GM20431 (cell line): ENCODE measurements around the gene GPS2.

Experiments used
- in situ Hi-C: fragments of 300-500 bp; cut with MseI, MboI; formaldehyde crosslinking; loops from one replicate; pipeline ENCODE4 v1.15.0; 2020; ENCODE audit warnings: low sequenced_read_pairs; ENCODE audit not compliant: unreplicated experiment

GPS2 gene

DNA sequence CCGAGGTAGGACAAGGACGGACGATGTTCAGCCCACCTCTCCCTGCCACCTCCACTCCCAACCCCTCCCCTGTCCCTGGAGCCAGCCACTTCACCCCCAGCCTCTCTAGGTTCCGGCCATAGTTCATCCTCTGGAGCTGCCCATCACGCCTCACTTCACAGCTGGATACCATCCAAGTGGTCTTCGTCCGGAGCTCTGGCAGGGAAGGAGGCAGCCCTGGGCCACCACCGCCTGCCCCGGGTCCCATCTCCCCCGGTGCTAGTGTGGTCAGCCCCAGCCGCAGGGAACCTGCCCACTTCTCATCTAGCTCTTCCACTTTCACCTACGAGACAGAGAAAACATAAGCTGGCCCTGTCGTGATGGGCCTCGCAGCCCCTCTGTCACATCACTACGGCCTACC lies 6.3 kb upstream of the GPS2 start:
- in situ Hi-C loops: no loop called here

- in situ Hi-C loops: no loop called here
Measured at GRCh38 chr17:7318121-7318860, 3.1 kb upstream of the GPS2 start.

DNA sequence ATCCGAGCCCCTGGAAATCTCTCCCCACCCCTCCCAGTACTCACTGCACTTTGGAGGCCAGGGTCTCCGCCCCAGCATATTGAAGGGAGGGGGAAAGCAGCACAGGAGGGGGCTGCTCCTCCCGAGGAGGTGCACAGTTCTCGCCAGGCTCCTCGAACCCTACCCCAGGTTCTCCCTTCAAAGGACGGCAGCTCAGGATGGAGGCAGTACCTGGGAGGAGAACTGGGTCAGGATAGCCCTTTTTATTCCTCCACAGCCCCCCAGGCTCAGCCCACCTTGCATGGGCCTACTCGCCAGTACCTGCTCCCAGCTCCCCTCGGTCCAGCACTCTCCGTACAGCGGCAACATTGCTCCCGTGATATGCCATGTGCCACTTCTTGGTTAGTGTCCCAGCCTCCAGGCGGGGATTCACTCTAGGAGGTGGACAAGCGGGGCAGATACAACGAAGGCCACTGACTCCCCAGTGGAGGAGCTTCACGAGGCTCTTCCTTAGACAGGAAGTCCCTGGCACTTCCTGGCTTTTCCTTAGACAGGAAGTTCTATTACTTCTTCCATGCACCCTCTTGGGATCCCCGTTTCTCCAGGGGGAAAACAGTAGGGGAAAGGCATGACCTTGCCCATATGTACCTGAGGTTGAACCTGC lies 2.1 kb upstream of the GPS2 start:
- in situ Hi-C loops: no loop called here

DNA sequence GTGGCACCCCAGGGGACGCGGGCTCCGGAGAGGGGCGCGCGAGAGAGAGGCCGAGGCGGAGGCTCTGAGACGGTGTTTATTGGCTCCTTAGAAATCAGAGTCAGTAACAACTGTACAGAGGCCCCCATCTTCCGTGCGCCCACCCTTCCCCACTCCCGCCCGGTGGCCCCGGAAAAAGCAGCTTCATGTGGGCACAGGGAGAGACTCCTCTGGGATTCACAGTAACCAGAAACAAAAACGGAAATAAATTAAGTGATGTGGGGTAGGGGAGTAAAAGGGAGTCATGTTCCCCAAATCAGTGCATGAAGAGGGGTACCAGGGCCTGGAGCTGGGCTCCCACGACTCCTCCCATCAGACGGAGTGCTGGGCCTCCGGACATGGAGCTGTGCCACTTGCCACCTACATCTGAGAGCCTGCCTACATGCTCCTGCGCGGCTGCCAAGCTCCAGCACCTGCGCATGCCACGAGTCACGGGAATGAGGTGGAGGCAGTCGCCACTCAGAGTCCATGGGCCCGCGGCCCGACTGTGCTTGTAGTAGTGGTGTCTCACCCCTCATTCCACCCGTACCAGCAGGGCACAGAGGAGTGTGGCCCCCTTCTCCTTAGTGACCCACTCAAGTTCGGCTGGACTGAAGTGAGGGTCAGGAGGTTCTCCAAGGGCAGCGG lies 543 bp upstream of the GPS2 start:
- in situ Hi-C loops: no loop called here

DNA sequence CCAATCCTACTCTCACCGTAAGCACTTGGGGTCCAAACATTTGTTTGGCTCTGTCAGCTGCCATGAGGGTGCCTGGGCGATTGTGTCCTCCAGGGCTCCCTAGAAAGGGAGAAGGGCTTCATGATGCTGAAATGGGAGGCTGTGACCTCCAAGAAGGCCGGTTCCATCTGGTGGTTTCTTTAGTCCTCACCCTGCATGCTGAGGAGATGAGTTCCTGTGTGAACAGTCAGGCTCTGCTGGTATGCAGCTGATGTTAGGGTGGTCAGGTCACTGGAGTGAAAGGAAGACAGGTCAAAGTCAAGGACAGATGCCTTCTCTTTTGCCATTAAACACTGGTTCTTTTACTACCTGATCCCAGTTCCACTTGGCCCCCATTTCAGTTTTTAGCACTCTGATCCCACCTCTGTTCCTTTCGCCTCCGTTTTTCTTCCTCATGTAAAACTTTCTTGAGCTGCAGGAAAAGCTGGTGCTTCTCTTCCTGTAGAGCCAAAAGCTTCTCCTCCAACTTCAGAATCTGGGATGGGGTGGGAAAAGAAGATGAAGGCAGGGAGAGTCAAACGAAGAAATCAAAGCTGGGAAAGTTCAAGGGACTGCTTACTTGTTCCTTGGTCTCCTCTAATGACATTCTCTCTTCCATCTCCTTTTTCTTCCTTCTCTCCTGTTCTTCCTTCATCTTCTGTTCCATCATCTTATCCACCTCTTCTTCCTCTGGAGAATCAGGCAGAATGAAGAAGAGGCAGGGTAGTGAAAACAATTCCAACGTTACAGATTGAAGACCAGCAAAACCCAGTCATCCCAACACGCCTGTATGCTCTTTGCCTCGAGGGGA lies 1.1 kb downstream of the GPS2 start:
- in situ Hi-C loops: no loop called here

DNA sequence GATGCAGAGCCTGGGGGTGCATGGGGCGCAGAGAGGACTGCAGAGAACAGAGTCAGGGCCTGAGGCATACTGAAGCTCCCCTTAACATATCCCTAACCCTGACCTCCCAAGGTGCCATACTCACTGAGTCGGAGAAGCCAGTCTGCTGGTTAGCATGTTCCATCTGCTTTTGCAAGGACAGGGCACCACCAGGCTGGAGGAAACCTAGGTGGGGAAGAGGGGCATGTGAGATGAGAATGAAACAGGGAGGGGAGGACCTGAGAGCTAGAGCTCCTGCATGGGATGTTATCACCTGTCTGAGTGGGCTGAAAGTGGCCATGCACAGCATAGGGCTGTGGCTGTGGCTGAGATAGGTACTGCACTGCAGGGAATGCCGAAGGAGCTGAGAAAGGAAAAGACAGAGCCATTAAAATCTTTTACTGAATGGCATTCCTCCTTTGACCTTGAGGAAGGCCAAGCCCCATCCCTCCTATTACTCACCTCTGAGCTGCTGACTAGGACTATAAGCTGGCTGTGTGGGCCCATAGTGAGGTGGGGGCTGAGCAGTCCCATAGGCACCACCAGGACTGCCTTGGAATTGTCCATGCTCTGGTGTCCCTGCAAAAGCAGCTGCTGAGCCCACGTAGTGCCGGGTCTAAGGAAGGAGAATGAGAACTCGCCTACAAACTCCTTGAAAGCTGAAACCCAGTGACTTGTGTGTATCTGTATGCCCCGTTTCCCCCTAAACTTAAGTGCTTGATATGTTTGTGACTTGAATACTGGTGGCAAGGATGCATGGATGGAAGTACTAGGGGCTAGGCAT lies 1.9 kb downstream of the GPS2 start:
- in situ Hi-C loops: no loop called here

DNA sequence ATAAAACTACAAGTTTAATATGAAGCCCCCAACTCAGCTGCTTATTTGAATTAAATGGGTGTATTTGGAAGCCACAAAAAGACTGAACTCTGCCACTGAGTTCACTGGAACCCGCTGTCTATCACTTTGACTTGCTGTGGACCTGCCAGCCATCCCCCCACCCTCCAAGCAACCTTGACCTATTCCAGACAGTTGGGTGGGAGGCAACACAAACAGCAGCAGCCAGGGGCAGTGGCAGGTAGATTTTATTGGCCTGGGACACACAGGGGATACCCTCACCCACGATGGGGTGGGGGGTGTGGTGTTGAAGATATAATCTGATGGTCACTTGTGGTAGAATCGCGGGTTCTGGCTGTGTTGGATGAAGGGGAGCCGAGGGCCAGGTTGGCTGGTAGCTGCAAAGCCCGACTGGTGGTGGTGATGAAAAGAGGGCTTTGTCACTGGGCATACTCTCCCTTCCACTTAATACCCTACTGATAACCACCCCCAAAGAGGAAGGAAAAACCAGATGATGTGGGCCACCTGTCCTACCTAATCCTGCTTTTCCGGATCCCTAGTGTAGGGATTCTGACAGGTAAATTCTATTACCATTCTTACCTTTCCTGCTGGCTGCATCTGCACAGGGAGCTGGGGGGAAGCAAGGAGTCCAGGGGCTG lies 2.6 kb downstream of the GPS2 start:
- in situ Hi-C loops: no loop called here

DNA sequence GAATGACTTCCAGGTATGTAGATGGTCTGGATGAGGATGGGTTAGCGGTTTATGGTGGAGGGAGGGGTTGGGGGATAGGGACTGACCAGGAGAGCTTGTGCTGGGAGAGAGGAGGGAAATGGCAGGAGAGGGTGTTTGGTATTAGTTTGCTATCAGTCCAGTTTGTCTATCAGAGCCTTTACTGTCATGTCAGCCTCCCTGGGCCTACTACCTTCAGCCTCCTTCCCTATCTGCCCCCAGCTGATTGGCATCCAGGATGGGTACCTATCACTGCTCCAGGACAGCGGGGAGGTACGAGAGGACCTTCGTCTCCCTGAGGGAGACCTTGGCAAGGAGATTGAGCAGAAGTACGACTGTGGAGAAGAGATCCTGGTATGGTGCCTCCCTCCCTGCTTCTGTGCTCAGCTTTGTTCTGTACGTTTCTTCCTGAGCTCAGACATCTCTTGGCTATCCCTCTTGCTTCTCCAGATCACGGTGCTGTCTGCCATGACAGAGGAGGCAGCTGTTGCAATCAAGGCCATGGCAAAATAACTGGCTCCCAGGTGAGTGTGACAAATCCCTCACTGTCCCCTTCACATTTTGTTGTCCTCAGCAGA lies 4.0 kb downstream of the GPS2 start:
- in situ Hi-C loops: no loop called here

DNA sequence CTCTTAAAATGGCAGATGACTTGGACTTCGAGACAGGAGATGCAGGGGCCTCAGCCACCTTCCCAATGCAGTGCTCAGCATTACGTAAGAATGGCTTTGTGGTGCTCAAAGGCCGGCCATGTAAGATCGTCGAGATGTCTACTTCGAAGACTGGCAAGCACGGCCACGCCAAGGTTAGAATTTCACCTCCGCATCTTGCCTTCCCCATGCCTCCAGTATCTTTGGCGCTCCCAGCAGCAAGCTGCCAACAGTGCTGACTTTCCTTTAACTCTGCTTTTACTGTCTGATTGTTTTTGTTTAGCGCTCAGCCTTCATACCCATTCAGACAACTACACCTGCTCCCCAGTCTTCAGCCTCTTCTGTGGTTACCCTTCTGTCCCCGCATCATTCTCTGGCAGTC lies 5.5 kb downstream of the GPS2 start:
- in situ Hi-C loops: no loop called here

- in situ Hi-C loops: no loop called here
Measured at GRCh38 chr17:7308625-7309433, 6.3 kb downstream of the GPS2 start.

- in situ Hi-C loops: no loop called here
Measured at GRCh38 chr17:7307686-7308624, 7.2 kb downstream of the GPS2 start.

DNA sequence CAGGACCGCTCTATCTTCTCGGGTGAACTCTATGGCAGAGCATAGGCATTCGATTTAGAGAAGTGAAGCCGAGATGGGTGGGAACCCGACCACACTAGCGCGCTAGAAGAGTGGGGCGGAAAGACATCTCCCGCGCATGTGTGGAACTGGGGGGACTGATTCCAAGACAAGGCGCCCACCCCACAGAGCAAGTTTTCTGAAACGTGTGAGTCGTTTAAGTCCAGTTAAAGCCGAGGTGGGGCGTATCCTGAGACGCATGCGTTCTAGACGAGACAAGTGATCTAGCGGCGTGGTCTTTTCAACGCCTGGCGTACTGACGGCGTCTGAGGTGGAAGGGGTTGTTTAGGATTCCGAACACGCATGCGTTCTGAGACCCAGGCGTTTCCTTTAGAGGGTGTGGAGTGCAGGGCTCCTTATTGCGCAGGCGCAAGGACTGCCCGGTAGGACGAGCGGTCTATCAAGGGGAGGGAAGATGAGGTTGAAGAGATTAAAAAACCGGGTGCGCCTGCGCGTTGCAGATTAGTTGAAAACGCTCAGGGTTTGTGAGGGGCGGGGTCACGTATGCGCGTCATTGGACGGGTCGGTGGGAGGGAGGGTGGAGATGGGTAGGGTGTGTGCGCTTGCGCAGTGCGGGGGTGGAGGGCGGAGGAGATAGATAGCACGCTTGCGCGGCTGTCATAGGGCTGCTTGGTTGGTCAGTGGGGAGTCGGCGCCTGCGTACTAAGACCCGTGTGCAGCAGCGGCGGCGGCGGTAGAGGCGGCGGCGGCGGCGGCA lies 8.1 kb downstream of the GPS2 start, which contains the start of gene EIF5A:
Gene EIF5A, plus strand, starts transcription at position 718 of the 775 bp plus-strand sequence. CDS start 2,008 bp downstream, outside the sequence.
- in situ Hi-C loops: no loop called here

- in situ Hi-C loops: no loop called here
Measured at GRCh38 chr17:7304179-7304578, 11.0 kb downstream of the GPS2 start.

GRCh38 chr17:7296189-7296861 lies 18.8 kb downstream of the GPS2 start:
- in situ Hi-C loops: loop anchor here (25.0 kb wide), 1 partner anchor 234 kb away; no protein-coding TSS in a partner anchor
